NOMO-1 treated with DMSO at 0.1 percent for 48 hours (cell line): ENCODE data around the gene SPOPL.

ENCODE experiments used
- DNase-seq: peaks from one replicate; lab custom pipeline; 2025; ENCODE audit not compliant: unreplicated experiment; lab: John Stamatoyannopoulos, UW

Gene SPOPL

DNA sequence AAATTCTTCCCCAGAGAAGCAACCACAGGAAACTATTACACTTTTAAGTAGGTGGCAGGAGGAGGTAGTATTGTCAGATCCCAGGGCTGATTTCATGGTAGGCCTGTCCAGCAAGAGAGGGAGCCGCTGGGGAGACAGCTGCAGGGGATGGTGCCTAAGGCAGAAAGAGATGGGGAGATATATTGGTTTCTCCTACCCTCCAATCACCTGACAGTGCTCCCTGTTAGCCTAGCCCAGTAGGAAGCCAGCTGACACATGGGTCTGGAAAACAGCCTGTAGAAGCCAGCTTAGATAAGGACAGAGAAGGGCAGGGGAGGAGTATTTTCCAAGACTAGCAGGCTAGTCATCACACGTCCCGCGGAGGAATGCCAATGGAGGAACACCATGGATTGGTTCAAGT, 8.2 kb upstream of the SPOPL start:
- no peak for DNase-seq

DNA sequence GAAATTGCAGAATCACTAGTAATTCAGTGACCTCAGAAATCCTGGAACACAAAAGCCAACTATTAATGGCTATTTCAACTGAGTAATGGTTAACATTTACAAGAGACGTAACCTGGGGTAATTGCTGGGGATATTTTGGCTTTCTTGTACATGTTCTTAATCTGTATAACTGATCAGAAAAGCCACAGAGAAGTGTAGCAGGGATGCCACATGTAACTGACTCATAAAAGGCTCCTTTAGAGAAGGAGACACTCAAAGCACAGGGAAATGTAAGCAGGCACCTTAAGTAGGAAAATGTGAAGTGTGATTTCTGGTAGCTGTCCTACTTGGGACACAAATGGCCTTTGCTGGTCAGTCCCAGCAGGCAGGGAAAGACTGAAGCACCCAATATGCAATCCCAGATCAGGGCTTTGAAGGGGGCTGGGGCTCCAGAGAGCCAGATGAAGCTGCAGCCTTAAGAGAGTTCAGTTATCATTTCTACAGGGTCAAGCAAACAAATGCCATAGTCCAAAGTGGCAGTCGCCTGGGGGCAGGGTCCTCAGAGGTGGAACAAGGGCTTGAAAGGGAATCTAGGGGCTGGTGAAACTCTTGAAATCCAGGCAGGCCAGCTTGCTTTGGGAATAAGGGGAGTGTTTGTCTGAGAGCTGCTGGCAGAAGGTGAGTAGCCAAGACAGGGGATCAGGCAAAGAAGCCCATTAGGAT, 7.2 kb upstream of the SPOPL start:
- no peak for DNase-seq

DNA sequence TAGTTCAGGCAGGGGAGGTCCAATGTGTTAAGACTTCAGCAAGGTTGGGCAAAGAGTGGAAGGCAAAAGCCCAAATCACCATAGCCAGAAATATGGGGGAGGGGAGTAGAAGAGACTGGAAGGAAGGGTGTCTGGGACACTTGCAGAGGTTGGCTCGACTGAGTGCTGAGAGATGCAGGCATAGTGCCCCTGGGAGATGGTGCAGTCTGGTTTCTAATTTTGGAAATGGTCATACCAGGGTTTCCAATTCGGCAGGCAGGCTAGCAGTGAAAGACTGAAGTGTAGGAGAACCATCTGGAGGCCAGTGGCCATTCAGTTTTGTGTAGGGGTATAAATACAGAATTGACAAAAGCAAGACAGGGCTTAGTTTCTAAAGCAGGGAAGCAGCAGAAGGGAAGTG, 6.2 kb upstream of the SPOPL start:
- DNase-seq: no peak

DNA sequence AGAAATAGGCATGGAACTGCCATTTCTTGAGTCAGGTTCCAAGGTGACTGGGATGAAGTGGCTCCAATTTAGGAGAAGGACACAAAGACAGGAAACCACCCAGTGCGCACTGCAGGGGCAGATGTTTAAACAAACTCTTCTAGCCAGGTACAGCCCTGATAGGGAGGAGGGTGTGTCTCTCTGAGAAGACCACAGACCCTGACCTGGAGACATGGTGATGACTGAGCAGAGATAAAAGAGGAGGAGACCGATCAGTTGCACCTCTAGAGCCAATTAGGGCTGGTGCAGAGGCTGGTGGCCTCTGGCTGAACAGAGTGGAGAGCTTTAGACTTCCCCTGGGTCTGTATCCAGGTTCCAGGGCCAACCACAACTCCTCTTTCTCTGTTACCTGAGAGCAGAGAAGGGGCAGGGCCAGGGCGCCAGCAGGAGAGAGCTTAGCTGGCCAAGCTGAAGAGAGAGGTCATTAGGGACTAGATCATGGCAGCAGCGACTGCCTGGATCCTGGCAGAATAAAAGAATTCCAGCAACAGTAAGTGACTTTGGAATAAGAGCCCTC, 5.4 kb upstream of the SPOPL start:
- no peak for DNase-seq

DNA sequence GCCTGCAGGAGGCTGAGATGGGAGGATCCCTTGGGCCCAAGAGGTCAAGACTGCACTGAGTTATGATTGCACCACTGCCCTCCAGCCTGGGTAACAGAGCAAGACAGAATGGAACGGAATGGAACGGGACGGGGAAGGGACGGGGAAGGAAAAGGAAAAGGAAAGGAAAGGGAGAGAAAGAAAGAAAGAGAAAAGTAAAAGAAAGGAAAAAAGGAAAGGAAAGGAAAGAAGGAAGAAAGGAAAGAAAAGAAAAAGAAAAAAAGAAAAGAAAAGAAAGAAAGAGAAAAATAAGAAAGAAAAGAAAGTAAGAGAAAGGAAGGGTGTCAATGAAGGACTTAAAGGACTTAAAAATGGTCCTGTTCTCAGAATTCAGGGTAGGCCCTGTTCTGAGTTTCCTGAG, 4.3 kb upstream of the SPOPL start:
- DNase-seq: no peak

DNA sequence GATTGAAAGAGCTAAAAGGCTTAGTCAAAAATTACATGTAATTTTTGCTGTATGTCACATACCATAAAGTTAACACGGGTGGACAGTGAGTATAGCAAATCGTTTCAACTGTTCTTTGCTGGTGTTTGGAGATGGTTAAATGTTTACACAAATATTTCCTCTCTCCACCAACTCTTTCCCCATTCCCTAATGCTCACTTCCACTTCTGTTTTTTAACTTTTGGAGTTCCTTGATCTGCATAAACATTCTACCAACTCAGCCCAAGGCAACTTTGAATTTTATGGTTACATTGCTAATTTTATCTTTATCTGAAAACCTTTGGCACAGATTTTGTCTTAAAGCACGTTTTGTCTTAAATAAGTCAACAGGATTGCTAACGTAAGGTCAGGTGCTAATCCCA, 1.9 kb upstream of the SPOPL start:
- no peak for DNase-seq

DNA sequence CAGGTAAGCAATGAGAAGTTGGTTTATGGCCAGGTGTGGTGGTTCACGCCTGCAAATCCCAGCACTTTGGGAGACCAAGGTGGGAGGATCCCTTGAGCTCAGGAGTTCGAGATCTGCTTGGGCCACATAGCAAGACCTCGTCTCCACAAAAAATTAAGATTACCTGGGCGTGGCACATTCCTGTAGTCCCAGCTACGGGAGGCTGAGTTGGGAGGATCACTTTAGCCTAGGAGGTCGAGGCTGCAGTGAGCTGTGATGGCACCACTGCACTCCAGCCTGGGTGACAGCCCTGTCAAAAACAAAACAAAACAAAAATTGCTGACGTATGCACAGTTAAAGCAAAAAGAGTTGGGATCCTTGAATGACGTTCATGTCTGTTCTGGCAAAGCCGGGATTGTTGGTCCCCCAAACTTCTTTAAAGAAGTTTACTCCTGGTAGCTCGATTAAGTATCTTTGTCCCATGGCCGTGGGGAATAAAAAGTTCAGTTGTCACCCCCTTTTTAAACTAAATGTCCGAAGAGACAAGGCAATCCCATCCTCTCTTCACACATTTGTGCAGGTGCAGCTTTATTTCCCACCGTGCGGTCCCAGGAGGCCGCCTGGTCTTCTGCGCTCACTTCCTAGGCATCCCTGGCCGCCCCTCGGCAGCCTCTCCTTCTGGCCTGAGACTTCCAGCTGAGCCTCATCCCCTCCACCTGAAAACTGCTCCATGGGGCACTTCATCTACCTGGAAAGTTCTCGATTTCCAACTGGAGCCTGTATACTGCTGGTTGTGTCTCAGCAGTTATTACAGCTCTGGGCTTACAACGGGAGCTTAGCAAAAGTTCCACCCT, 762 bp upstream of the SPOPL start:
- DNase-seq: no peak

DNA sequence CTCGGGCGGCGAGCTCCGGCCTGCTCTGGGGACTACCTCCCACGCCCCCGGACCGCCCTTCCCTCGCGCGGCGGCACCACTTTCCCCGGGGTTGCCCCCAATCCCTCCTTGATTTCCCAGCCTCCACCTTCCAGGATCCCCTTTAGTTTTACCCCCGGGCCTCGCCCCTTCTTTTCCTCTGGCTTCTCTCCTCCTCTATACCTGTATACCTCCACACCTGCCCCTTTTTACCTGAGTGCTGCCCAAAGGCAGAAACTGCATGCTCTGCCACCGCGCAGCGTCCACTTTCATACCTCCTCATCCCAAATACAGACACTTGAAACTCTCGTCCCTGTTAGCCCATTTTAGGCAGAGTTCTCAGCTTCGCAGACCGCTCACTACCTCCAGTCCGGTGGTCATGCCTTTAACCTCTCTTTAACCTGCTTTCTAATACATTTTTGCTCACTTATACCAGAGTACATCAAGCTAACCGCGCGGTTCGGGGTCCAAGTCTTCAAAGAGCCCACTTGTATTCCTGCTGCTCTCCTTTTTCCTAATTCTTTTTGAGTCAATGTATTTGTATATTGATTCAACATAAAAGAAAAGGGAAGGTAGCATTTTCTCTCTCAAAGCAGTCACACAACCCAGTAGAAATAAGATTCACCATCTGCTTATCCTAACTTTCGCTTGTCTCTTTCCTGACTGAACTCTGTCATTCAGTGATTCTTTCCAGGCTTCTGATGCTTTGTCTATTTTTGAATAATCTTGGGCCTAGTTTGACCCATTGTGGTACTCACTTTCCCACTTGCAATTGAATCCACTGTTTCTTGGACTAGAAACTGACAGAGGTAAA, 901 bp downstream of the SPOPL start:
- peak; percentile 14 for DNase-seq

DNA sequence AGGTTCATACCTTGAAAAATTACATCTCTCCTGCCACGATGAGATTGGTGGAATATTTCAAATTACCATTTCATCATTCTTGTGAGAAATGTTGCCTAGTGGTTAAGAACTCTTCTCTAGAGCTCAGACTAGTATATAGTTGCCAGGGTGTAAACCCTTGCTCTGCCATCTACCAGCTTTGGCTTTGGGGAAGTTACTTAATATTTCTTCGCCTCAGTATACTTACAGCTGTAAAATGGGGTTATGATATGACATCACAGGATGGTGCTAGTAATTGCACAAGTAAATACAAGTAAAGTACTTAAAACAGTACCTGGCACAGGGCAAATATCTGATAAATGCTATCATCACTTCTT, 1.5 kb downstream of the SPOPL start:
- peak; percentile 72 for DNase-seq

DNA sequence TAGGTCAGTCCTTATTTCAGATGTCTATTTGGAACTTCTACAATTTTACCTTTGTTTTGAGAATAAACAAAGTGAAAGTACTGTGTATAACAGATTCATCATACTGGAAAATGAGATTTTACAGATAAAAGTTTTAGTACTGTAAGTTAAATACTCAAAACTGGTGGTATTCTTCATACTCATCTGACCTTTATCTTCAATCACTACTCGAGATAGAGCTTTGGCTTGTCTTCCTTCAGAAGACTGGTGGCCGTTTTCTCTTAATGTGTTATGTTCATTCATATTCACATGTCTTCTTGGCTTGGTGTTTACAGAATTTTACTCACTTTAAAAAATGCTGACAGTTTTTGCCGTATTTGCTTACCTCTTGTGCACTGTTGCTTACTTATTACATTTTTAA, 2.1 kb downstream of the SPOPL start:
- no peak for DNase-seq

DNA sequence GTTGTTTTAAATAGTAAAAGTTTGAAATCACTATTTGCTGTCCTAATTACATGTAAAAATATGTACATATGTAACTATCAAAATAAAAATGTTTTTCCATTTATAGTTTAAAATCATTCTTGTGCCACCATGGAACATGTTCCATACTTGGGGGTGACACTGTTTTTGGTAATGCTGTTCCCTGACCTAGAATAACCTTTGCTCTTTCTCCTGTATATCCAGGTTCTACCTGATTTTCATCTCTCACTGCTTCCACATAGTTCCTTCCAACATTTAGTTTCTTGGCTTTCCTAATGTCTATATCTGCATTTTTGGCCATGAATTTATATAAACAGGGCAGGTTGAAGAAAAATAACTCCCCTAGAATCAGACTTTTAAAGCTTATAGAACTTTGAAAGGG, 2.5 kb downstream of the SPOPL start:
- DNase-seq: no peak

DNA sequence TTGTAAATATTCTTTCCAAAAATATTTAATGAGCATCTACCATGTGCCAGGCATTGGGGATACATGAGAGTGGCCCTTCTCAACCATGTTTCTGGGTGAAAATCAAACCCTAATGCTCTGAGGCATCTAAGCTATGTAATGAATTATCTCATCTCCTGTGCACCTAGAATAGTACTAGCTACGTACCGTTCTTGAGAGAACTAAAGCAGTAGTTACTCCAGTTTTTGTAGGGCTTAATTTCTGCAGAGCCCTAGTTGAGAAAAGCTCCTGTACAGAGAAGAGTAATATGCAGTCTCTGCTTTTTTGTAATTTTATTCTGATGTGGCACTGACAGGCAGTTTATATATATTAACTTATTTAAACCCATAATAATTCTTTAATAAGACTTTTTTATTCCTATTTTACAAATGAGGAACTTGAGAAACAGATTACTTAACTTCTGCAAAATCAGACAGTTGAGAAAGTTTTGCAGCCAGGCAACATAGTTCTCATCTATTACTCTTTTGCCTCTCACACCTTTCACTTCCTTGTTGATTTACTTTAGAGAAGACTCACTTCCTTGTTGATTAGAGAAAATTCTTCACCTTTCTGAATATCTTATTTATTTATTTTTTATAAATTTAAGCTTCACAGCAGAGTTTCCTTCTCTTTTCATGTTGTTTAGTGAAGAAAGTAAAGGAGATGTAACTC, 3.1 kb downstream of the SPOPL start:
- DNase-seq: peak; percentile 94

DNA sequence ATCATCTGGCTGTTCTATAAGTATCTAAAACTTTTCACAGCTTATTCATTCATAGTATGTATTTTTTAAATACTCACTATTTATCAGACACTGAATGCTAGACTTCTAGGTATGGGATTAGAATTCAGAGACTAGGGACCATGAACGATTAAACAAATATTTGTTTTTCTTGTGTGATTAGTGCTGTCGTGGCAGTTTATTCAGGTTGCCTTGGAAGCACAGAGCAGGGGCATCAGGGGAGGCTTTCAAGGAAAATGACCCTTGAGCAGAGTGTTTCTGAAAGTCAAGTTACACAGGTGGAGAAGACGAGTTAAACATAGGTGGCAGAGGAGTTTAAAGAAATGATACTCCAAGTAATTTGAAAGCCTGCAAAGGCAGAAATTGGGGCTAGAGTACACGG, 5.7 kb downstream of the SPOPL start:
- no peak for DNase-seq

DNA sequence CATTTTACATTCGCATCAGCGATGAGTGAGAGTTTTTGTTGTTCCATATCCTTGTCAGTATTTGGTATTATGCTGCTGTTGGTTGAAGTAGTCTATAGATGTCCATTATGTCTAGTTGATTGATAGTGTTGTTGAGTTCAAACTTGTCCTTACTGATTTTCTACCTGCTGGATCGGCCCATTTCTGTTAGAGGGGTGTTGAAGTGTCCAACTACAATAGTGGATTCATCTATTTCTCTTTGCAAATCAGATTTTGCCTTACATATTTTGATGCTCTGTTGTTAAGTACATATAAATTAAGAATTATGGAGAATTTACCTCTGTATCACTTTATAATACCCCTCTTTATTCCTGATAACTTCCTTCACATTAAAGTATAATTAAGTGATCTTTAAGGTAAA, 8.7 kb downstream of the SPOPL start:
- no peak for DNase-seq

DNA sequence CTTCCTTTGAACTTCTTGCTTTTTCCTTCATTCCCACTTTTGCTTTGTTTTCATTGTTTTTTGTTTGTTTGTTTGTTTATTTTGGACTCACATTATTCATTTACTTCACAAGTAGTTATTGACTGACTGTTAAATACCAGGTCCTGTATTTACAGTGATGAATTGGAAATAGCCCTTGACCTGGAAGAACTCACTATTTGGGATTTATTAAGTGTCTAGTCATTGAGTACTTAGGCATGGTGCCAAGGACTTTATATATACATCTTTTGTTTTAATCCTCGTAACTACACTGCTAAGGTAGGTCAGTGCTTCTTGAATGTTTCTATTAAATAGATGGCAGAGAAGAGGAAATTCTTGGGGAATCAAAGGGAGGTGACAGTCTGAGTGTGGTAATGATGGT, 11.1 kb downstream of the SPOPL start:
- DNase-seq: no peak

DNA sequence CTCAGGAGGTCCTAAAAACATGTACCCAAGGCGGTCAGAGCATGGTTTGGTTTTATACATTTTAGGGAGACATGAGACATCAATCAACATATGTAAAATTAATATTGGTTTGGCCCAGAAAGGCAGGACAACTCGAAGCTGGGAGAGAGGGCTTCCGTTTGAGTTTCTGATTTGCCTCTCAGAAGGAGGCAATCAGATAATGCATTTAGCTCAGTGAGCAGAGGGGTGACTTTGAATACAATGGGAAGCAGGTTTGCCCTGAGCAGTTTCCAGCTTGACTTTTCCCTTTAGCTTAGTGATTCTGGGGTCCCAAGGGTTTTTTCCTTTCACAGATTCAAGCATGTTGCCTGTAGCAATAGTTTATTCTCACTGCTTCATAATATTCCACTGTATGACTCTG, 12.6 kb downstream of the SPOPL start:
- DNase-seq: no peak

DNA sequence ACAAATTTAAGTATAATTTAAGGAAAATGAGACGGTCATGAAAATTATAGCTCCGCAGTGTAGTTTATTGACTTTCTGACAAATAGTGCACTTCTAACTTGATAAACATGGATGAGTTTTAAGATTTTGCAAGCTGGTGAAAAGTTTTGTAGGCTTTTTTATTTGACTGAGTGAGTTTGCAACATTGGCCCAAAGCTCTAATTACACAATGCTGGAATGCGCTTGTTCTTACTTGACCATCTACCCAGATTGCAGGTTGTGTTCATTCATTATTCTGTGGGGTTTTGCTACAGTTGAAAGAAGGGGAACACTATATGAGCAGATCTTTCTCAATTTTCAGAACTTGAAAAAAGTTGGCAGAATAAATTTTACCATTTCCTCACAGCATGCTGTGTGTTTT, 13.5 kb downstream of the SPOPL start:
- peak; percentile 50 for DNase-seq

DNA sequence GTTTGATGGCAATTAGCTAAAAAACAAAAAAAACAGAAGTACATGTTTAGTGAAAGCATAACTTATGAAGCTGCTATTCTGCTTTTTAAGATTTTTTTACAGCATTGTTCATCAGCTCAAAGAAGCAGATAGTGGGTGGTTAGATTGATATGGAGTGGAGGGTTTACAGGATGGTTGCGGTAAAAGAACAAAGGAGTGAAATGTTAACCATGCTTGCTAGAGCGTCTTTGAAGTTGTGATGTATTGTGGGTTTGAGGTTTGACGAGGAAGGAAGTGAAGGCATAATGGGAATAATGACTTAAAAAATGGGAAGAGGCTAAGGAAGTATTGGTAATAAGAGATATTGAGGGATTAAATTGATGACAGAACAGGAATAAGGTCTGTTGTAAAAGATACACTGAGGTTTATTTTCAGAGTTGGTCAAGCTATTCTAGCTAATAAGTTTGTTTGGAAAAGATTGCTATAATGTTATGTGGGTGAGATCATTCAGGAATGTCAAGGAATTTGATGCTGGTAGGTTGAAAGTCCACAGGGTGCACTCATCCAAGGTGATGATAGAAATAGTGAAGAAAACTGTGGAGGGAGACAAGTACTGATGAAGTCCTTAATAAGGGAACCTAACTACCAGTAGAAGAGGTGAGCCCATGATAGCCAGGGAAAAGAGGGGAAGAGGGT, 14.6 kb downstream of the SPOPL start:
- no peak for DNase-seq

DNA sequence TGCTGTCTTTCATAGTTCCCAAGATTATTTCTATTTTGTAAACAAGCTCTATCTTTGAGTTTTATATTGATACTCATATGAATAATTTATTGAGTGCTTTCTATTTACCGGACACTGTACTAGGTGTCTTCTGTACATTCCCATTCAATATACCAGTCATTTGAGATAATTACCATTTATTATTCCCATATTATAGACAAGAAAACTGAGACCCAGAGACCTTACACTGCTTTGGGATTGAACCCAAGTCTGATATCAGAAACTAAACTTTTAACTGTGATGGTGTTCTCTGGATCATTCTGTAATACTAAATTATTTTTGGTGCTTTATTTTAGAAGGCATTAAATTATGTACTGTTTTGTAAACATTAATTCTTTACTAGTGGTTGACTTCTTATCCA, 17.3 kb downstream of the SPOPL start:
- DNase-seq: no peak

DNA sequence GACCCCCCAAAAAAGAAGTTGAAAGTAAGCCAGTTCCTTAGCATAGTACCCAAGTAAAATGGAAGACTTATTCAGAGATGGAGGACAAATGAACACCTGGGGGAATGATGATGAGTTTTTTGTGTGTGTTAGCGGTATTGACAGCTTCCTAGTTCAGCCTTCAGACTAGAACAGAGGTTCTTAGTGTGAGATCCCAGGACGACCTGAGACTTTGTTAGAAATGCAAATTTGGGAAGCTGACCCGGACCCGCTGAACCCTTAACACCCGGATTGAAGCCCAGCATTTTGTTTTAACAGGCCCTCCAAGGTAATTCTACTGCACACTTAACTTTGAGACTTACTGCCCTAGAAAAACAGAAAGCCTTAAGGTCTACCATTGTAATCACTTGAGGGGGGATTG, 20.3 kb downstream of the SPOPL start:
- DNase-seq: no peak

DNA sequence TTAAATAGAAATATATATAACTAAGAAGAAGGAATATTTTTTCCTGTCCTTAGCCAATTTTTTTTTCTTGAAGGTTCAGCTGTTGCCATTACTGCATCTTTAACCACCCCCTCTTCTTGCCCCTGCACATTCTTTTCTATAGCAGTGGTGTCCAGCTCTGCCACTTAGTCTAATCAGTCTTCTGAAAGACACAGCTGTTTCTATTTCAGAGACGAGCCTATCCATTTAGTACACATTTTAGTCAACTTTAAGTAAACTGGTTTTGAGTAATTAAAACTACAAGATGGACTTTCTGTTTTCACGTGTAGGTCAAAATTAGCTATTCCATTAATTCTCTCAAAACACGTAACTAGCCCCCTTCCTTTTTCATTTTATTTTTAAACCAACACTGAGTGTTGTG, 21.0 kb downstream of the SPOPL start:
- DNase-seq: no peak
